Activated CD4-positive, alpha-beta T cell treated with anti-CD3 and anti-CD28 coated beads for 36 hours (primary cell): ENCODE measurements around the gene CXXC1. TPM values are rescaled to one million over a fixed set of nuclear protein-coding genes. Genes with fewer than 3 reads are reported as not detected.
"Not testable (repeated sequence)": the region's sequence is repeated elsewhere in the genome, so short reads cannot be mapped to it uniquely, and the experiment has no call there.

ENCODE experiments used
- ATAC-seq: fragments of 200-7000 bp; cut with Tn5 transposase; one replicate; pipeline ENCODE4 v1.10.0; 2021; ENCODE audit warnings: mild to moderate bottlenecking, moderate library complexity
- CTCF ChIA-PET: fragments of 350-600 bp; sonication (Branson Sonifier 250); formaldehyde crosslinking; loops from one replicate; lab custom pipeline; 2021; ENCODE audit warnings: antibody characterized with exemption; lab: Charles Lee
- POLR2A ChIA-PET: fragments of 350-600 bp; sonication (Branson Sonifier 250); formaldehyde crosslinking; loops from one replicate; lab custom pipeline; 2021; ENCODE audit warnings: antibody characterized with exemption, inconsistent platforms; lab: Charles Lee
- DNase-seq: peaks from one replicate; pipeline ENCODE4 v3.0.0-alpha.2; 2020
- H3K27ac Mint-ChIP-seq: one replicate; pipeline ENCODE4 v1.8.0; 2021; ENCODE audit warnings: mixed read lengths
- H3K27me3 Mint-ChIP-seq: one replicate; pipeline ENCODE4 v1.8.0; 2021; ENCODE audit warnings: mixed read lengths
- H3K36me3 Mint-ChIP-seq: one replicate; pipeline ENCODE4 v1.8.0; 2021; ENCODE audit warnings: low read depth, mixed read lengths
- H3K4me1 Mint-ChIP-seq: one replicate; pipeline ENCODE4 v1.8.0; 2021; ENCODE audit warnings: mixed read lengths
- H3K4me3 Mint-ChIP-seq: one replicate; pipeline ENCODE4 v1.8.0; 2021; ENCODE audit warnings: mild to moderate bottlenecking, moderate library complexity, mixed read lengths
- H3K9me3 Mint-ChIP-seq: one replicate; pipeline ENCODE4 v1.8.0; 2021; ENCODE audit warnings: low read depth, mixed read lengths
- intact Hi-C, 2 experiments: fragments of 100-400 bp; cut with DNase I in 1 of 2; cut with micrococcal nuclease in 1 of 2; formaldehyde crosslinking; loops; one replicate each; pipeline versions ENCODE4 v1.14.2 to v1.15.1; 2022 to 2024; cut with DNase I, micrococcal nuclease
- total RNA-seq, 2 experiments: library from RNA; stranded (reverse); gene quantifications; one replicate each; pipeline ENCODE4 v1.2.3, GENCODE V29; 2021

The CXXC1 gene
- total RNA-seq, 2 experiments from 2014 or later = 68.6 to 80.0 TPM

DNA sequence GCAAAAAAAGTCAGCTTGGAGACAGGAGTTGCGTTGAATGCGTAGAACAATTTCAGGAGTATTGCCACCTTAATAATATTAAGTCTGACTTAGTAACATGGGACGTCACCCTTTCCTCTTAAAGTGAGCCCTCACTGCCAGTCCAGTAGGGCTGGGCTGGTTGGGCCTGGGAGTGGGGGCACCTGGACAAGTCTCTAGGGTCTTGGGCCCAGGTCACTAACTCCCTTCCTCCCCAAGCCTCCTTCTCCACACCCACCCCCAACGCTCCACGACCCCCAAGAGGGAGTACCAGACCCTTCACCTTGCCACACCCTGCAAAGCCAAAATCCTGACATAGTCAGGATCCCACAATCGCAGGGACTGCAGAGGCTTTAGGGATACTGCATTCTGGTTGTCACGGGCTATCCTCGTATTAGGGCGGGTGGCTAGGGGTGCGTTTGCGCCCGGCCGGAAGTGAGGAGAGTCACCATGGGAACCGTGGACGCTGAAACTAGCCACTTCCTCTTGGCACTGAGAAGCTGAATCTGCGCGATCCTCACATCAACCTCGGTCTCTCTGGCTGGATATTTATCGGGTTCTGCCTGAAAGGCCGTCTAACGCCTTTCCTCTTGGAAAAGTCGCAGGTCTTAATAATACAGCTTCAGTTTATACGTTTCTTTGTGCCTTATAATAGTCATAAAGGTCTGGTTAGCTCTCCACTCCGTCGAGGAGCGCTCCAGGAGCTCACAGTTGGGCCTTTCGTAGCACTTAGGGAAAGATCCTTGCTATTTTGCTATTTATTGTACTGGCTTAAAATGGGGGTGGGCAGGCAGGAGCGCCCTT is 10.3 kb upstream of the CXXC1 start:
- Mint-ChIP-seq H3K9me3 (no peaks in the 10 kb centered on the region), H3K4me3 (peak overlapping the region; percentile 65), H3K36me3 (no peaks in the 10 kb centered on the region), H3K4me1 (peaks cover 6% of the 10 kb centered on the region), H3K27ac (peak overlapping the region; percentile 8), H3K27me3 (peaks cover 25% of the 10 kb centered on the region)
- POLR2A ChIA-PET = interaction anchor here (1.1 kb wide), 1 partner anchor 10 kb away, joined by 4 read pairs; no protein-coding TSS in a partner anchor
- DNase-seq (peak; percentile 87), ATAC-seq (peak; percentile 99)
- intact Hi-C loops = loop anchor here (1.0 kb wide), 2 partner anchors 9 to 10 kb away; no protein-coding TSS in a partner anchor
- CTCF ChIA-PET = interaction anchor here (0.6 to 1.1 kb wide), 4 partner anchors 10 to 788 kb away, joined by 3 to 4 read pairs (median 3); no protein-coding TSS in a partner anchor

GRCh38 chr18:50293039-50293438 is 5.5 kb upstream of the CXXC1 start:
- H3K4me1 Mint-ChIP-seq = peaks cover 11% of the 10 kb centered on the region
- DNase-seq (no peak), ATAC-seq (no peak)
- H3K4me3 Mint-ChIP-seq = no peak overlapping the region
- no peak overlapping the region for H3K27ac Mint-ChIP-seq
- H3K27me3 Mint-ChIP-seq = peaks cover under 1% of the 10 kb centered on the region
- intact Hi-C loops = no loop called here
- POLR2A ChIA-PET = no interaction called here
- no peaks in the 10 kb centered on the region for H3K9me3 Mint-ChIP-seq
- CTCF ChIA-PET = no interaction called here
- no peaks in the 10 kb centered on the region for H3K36me3 Mint-ChIP-seq

GRCh38 chr18:50289108-50289443 is 1.6 kb upstream of the CXXC1 start:
- H3K27ac Mint-ChIP-seq = peak overlapping the region; percentile 67

DNA sequence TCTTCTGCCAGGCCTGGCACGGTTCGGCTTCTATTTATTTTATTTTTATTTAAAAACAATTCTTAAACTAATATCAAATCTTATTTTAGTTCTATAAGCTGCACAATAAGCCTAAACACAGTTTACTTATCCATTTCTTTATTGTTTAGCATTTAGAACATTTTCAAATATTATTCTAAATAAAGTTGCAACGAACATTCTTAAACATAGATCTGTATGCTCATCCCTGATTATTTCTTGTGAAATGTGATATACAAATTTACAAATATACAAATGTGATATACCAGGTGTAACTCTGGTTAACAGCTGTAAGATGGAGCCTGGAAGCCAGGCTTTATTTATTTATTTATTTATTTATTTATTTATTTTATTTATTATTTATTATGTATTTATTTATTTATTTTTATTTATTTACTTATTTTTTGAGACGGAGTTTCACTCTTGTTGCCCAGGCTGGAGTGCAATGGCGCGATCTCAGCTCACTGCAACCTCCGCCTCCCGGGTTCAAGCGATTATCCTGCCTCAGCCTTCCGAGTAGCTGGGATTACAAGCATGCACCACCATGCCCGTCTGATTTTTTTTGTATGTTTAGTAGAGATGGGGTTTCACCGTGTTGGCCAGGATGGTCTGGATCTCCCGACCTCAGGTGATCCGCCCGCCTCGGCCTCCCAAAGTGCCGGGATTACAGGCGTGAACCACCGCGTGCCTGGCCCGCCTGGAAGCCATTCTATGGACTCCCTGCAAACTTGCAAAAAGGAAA is 1.0 kb upstream of the CXXC1 start:
- intact Hi-C loops = loop anchor here (1.0 to 10.0 kb wide), 8 partner anchors 10 to 1334 kb away; partner anchors contain the start of genes ACAA2 (in 1 of the 2), ELAC1 (in 1 of the 2), LIPG (in 1 of the 2) and RPL17 (in 1 of the 2)
- DNase-seq, H3K9me3 Mint-ChIP-seq, POLR2A ChIA-PET, ATAC-seq, H3K27me3 Mint-ChIP-seq: not testable (repeated sequence)
- H3K4me3 Mint-ChIP-seq = peak overlapping the region; percentile 92
- peak overlapping the region; percentile 97 for H3K27ac Mint-ChIP-seq
- CTCF ChIA-PET = interaction anchor here (1.3 to 2.0 kb wide), 4 partner anchors 14 to 69 kb away, joined by 3 to 7 read pairs (median 5); partner anchors contain the start of gene CFAP53
- peaks cover 26% of the 10 kb centered on the region for H3K4me1 Mint-ChIP-seq
- H3K36me3 Mint-ChIP-seq = peaks cover 33% of the 10 kb centered on the region

More at GRCh38 chr18:50289108-50289443, 1.6 kb upstream of the CXXC1 start:
- ChIA-PET POLR2A (no interaction called here), CTCF (interaction anchor here (1.3 to 2.0 kb wide), 4 partner anchors 15 to 68 kb away, joined by 3 to 7 read pairs (median 5); partner anchors contain the start of gene CFAP53)
- peak overlapping the region; percentile 56 for H3K4me3 Mint-ChIP-seq
- peaks cover 22% of the 10 kb centered on the region for H3K4me1 Mint-ChIP-seq
- intact Hi-C loops = loop anchor here (5.0 to 10.0 kb wide), 5 partner anchors 68 to 1334 kb away; partner anchors contain the start of genes ACAA2 (in 1 of the 2), ELAC1 (in 1 of the 2), LIPG (in 1 of the 2) and SMAD7 (in 1 of the 2)
- no peak for ATAC-seq
- DNase-seq = no peak
- no peaks in the 10 kb centered on the region for H3K27me3 Mint-ChIP-seq
- no peaks in the 10 kb centered on the region for H3K9me3 Mint-ChIP-seq
- peaks cover 28% of the 10 kb centered on the region for H3K36me3 Mint-ChIP-seq

DNA sequence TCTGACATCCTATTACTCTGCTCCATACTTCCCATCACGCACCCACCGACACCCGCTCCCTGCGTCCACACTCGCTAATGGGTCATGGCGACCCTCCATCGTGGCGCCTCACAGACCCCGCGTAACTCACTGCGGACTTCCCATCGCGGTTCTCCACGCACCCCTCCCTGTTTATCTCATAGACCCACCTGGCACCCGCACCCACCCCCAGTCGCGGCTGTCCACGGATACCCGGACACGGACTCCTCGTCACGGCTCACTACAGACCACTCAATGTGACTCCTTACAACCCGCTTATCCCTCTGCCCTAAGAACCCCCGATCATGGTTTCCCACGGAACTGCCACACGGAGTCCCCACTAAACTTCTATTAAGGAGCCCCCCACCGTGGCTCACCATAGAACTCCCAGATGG is 458 bp downstream of the CXXC1 start:
- DNase-seq (no peak), ATAC-seq (peak; percentile 0)
- Mint-ChIP-seq H3K9me3 (no peaks in the 10 kb centered on the region), H3K27ac (peak overlapping the region; percentile 97), H3K4me1 (peaks cover 26% of the 10 kb centered on the region), H3K27me3 (no peaks in the 10 kb centered on the region), H3K4me3 (peak overlapping the region; percentile 92), H3K36me3 (peaks cover 47% of the 10 kb centered on the region)
- POLR2A ChIA-PET = no interaction called here
- intact Hi-C loops = loop anchor here (1.0 to 10.0 kb wide), 12 partner anchors 20 to 1332 kb away; partner anchors contain the start of genes ACAA2 (in 2 of the 2), CFAP53 (in 2 of the 2), DYM (in 1 of the 2) and ELAC1 (in 1 of the 2)
- CTCF ChIA-PET = no interaction called here

DNA sequence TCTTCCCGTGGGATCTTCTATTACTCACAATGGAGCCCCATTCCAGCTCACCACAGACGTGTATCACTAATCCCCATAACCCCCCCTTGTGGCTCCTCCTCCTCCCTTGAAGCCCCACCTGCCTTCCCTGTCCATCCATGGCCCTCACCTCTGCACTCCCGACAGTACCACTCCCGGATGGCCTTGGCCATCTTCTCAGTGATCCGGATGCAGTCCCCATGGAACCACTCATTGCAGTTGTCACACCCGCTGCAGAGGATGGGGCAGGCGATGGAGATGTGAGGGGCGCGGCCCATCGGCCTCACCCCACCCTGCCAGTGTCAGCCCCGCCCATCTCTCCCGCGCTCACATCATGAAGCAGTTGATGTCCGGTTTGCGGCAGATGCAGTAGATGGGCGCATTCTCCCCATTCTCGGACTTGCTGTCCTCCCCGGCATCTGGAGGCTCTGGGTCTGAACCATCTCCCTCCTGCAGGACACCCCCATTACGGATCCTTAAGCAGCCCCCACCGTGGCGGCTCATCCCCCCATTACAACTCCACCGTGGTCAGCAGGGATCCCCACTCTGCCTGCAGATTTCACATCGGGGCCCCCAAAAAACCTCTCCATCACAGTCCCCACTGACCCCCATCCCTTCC is 983 bp downstream of the CXXC1 start:
- CTCF ChIA-PET = no interaction called here
- H3K27me3 Mint-ChIP-seq = no peaks in the 10 kb centered on the region
- H3K9me3 Mint-ChIP-seq = no peaks in the 10 kb centered on the region
- H3K36me3 Mint-ChIP-seq = peaks cover 50% of the 10 kb centered on the region
- H3K4me1 Mint-ChIP-seq = peaks cover 26% of the 10 kb centered on the region
- peak; percentile 65 for DNase-seq
- peak overlapping the region; percentile 92 for H3K4me3 Mint-ChIP-seq
- intact Hi-C loops = loop anchor here (1.0 to 10.0 kb wide), 12 partner anchors 20 to 1332 kb away; partner anchors contain the start of genes ACAA2 (in 2 of the 2), CFAP53 (in 2 of the 2), DYM (in 1 of the 2) and ELAC1 (in 1 of the 2)
- H3K27ac Mint-ChIP-seq = peak overlapping the region; percentile 97
- no peak for ATAC-seq
- POLR2A ChIA-PET = no interaction called here

DNA sequence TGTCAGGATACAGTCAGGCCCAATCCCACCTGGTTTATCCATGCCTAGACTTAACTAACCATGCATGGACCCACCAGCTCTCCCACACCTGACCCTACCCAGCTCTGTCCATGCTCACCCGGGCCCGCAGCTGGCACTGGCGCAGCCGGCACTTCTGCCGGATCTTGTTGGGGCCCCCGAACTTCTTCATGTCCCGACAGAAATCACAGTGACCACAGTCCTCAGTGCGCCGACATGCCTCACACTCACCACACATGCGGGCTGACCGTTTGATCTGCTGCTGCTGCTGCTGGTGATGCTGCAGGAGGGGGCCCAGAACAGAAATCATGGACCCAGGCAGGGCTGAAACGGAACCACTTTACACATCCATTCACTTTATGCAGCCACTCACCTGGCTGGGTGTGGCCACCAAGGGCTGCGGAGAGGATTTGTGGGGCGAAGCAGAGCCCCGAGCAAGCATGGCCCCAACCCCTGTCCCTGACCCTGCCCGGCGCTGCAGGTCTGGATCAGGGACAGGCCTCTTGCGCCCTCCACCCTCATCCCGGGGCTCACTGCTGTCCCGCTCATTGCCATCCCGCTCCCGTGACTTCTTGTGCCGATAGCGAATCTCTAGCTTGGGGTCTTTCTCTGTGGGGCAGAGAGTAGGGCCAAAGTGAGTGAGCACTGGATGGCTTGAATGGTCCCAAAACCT is 1.7 kb downstream of the CXXC1 start:
- intact Hi-C loops = loop anchor here (2.0 to 10.0 kb wide), 6 partner anchors 72 to 1331 kb away; partner anchors contain the start of genes ACAA2 (in 1 of the 2), ELAC1 (in 1 of the 2), LIPG (in 1 of the 2) and MEX3C (in 1 of the 2)
- Mint-ChIP-seq H3K4me3 (peak overlapping the region; percentile 92), H3K9me3 (no peaks in the 10 kb centered on the region), H3K27me3 (no peaks in the 10 kb centered on the region), H3K36me3 (peaks cover 56% of the 10 kb centered on the region), H3K27ac (peak overlapping the region; percentile 97), H3K4me1 (peaks cover 27% of the 10 kb centered on the region)
- POLR2A ChIA-PET = no interaction called here
- no peak for DNase-seq
- no peak for ATAC-seq
- CTCF ChIA-PET = no interaction called here

DNA sequence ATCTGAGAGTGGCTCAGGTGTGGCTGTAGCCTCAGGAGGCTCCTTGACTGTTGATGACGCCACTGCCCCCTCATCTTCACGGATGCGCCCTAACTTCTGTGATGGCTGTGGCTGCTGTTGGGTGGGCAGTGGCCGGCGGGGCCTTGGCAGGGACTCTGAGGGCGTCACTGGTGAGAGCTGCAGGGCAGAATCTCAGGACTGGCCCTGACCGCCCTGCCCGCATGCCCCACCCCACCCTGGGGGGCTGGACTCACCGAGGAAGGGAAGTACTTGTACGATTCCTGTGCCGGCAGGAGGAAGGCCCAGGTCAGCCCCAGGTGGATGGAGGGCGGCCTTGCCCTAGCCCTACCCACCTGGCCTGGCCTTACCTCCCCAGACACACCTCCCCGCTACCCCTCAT is 2.4 kb downstream of the CXXC1 start:
- ChIA-PET POLR2A (no interaction called here), CTCF (no interaction called here)
- no peak for ATAC-seq
- no peak for DNase-seq
- intact Hi-C loops = loop anchor here (5.0 to 10.0 kb wide), 5 partner anchors 72 to 1330 kb away; partner anchors contain the start of genes ACAA2 (in 1 of the 2), ELAC1 (in 1 of the 2), LIPG (in 1 of the 2) and SMAD7 (in 1 of the 2)
- no peak overlapping the region for H3K27ac Mint-ChIP-seq
- H3K27me3 Mint-ChIP-seq = no peaks in the 10 kb centered on the region
- no peaks in the 10 kb centered on the region for H3K9me3 Mint-ChIP-seq
- H3K36me3 Mint-ChIP-seq = peaks cover 61% of the 10 kb centered on the region
- H3K4me1 Mint-ChIP-seq = peaks cover 34% of the 10 kb centered on the region
- H3K4me3 Mint-ChIP-seq = no peak overlapping the region

DNA sequence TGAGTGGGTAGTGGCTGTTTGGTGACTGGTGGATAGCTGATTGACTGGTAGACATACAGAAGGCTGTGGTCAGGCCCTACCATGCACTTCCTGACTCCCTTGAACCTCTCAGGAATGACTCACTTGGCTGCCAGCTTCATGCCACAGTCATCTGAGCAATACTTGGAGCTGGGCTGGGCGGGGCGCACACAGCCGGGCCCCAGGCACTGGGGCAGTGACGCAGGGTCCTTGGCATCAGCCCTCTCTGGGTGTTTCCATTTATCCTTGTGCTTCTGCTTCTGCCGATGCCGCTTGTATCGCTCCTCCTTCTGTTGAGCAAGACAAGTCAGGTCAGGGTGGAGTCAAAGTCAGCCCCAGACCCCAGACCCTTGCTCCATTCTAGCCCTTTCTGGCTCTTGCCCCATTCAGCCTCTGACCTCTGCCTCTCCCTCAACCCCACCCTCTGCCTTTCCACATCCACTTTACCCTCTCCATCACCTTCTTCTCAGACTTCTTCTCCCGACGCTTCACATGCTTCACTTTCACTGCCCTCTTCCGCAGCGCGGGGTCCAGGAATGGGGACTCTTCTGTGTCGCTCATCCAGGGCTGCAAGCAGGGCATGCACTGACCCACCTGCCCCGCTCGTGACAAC is 3.1 kb downstream of the CXXC1 start:
- Mint-ChIP-seq H3K27ac (peak overlapping the region; percentile 10), H3K4me3 (no peak overlapping the region), H3K9me3 (no peaks in the 10 kb centered on the region), H3K4me1 (peaks cover 38% of the 10 kb centered on the region), H3K27me3 (no peaks in the 10 kb centered on the region), H3K36me3 (peaks cover 61% of the 10 kb centered on the region)
- DNase-seq (no peak), ATAC-seq (no peak)
- POLR2A ChIA-PET = no interaction called here
- CTCF ChIA-PET = no interaction called here
- intact Hi-C loops = loop anchor here in 1 of 2 experiments (5.0 to 10.0 kb wide), 3 partner anchors 593 to 1330 kb away; partner anchors contain the start of genes ELAC1, ME2 and SMAD7
